Measurements from ENCODE around the gene SH3BP2.

DNA sequence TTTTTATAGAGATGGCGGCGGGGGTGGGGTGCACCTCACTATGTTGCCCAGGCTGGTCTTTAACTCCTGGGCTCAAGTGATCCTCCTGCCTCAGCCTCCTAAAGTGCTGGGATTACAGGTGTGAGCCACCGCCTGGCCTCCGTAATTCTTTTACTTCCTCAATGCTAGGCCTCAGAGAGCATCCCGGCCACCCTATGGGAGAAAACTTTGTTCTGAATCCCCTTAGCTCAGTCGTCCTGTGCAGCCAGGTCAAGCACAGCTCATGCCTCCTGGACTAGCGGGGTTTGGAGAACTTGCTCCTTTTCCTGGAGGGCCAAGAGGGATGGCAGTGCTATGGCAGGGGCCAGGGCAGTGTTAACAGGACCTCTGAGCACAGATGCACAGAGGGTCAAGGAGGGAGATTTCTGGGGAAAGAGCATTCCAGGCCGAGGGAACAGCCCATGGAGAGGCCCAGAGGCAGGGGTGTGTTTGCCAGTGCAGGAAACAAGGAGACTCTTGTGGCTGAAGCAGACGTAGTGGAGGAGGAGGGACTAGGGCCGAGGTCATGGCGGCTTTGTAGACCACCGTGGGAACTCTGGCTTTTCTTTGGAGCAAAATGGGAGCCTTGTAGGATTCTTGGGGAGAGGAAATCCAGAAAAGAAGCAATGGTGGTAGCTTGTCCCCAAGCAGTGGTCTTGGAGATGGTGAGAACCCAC is 26.9 kb upstream of the SH3BP2 start:
- TF ChIP-seq, protein P1, sequence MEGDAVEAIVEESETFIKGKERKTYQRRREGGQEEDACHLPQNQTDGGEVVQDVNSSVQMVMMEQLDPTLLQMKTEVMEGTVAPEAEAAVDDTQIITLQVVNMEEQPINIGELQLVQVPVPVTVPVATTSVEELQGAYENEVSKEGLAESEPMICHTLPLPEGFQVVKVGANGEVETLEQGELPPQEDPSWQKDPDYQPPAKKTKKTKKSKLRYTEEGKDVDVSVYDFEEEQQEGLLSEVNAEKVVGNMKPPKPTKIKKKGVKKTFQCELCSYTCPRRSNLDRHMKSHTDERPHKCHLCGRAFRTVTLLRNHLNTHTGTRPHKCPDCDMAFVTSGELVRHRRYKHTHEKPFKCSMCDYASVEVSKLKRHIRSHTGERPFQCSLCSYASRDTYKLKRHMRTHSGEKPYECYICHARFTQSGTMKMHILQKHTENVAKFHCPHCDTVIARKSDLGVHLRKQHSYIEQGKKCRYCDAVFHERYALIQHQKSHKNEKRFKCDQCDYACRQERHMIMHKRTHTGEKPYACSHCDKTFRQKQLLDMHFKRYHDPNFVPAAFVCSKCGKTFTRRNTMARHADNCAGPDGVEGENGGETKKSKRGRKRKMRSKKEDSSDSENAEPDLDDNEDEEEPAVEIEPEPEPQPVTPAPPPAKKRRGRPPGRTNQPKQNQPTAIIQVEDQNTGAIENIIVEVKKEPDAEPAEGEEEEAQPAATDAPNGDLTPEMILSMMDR (IDR thresholded peaks at IDR 0.05; ENCODE audit: low read depth, low read length): no peak
- TF ChIP-seq POLR2A (IDR thresholded peaks at IDR 0.05; ENCODE audit: extremely low read depth, insufficient read length): no peak
- TF ChIP-seq, protein P2, sequence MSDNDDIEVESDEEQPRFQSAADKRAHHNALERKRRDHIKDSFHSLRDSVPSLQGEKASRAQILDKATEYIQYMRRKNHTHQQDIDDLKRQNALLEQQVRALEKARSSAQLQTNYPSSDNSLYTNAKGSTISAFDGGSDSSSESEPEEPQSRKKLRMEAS (IDR thresholded peaks at IDR 0.05; ENCODE audit: low read depth, low read length): no peak

Measured in NB4 (cell line).